ENCODE data around the gene ADAMTS15. TPM values are rescaled to one million over a fixed set of nuclear protein-coding genes. Genes with fewer than 3 reads are reported as not detected.

ADAMTS15 gene
- total and polyA plus RNA-seq, 9 donors, result 0.95 to 7.2 (median 2.7) TPM

DNA sequence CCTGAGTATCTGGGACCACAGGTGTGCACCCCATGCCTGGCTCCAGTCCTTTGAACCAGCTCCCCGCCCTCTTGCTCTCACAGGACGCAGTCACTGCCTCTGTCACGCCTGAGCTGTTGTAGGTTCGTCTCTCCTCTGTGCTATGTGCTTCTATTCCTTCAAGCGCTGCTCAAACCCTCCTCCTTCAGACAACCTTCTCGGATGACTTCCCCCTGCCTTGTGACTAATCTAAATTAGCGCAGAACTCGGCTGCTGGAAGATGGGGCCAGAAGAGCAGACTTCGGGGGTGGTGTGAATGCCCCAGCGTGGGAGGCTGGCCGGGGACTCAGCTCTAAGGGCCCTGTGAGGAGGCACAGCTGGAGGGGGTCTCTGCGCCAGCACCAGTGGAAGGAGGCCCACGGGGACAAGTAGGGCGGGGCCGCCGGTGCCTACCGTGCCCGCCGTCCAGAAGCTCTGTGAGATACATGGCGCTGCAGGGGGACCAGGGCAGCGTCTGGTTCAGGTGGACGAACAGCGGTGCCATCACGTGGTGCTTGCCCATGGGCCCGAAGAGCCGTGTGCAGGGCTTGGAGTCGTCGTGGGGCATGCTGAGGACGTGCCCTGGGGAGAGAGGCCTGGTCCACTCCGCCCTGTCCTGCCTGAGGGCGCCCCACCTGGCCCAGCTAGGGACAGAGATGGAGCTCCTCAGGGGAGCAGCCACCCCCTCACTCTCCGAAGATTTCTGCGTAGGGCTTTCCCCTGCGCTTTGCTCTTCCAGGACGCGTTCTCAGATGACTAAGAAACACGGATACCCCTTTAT lies 32.5 kb upstream of the ADAMTS15 start:
- no peak overlapping the region for H3K4me3 ChIP-seq
- H3K36me3 ChIP-seq, result no peaks in the 10 kb centered on the region
- TF ChIP-seq, protein P1, sequence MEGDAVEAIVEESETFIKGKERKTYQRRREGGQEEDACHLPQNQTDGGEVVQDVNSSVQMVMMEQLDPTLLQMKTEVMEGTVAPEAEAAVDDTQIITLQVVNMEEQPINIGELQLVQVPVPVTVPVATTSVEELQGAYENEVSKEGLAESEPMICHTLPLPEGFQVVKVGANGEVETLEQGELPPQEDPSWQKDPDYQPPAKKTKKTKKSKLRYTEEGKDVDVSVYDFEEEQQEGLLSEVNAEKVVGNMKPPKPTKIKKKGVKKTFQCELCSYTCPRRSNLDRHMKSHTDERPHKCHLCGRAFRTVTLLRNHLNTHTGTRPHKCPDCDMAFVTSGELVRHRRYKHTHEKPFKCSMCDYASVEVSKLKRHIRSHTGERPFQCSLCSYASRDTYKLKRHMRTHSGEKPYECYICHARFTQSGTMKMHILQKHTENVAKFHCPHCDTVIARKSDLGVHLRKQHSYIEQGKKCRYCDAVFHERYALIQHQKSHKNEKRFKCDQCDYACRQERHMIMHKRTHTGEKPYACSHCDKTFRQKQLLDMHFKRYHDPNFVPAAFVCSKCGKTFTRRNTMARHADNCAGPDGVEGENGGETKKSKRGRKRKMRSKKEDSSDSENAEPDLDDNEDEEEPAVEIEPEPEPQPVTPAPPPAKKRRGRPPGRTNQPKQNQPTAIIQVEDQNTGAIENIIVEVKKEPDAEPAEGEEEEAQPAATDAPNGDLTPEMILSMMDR (IDR thresholded peaks at IDR 0.05), result no peak
- TF ChIP-seq EP300 (IDR thresholded peaks at IDR 0.05) (no peak), POLR2A (IDR thresholded peaks at IDR 0.05) (no peak)
- no peak overlapping the region for H3K27ac ChIP-seq
- no peaks in the 10 kb centered on the region for H3K9me3 ChIP-seq
- no peak for DNase-seq
- peaks cover 4% of the 10 kb centered on the region for H3K4me1 ChIP-seq (ENCODE audit: insufficient read depth)
- intact Hi-C loops (cut with DNase I), result loop anchor here in 1 of 4 donors (10.0 kb wide), 1 partner anchor 201 kb away; no protein-coding TSS in a partner anchor
- 86 to 87% (median 87%) methylated on average over 37 of the region's 37 CpGs for WGBS, 3 donors
- no peaks in the 10 kb centered on the region for H3K27me3 ChIP-seq

DNA sequence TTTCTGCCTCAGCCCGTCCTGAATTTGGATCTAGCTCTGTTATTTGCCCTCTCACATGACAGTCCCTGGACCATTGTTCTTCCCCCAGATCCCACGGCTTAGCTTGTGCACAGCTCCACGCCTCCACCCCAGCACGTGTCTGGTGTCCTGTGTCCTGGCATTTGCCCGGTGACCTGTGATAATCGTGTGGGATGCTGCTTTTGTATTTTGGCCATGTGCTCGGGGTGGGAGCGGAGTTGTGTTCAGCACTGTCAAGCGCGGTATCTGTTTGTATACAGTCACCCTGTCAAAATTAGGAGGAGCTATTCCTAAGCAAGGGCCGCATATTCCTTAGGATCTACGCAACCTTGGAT lies 31.9 kb upstream of the ADAMTS15 start:
- WGBS, 3 donors, result 77 to 86% (median 79%) methylated on average over 12 of the region's 12 CpGs
- intact Hi-C loops (cut with DNase I), result loop anchor here in 1 of 4 donors (10.0 kb wide), 1 partner anchor 202 kb away; no protein-coding TSS in a partner anchor
- Histone ChIP-seq H3K4me1 (ENCODE audit: insufficient read depth) (peaks cover 4% of the 10 kb centered on the region), H3K4me3 (no peak overlapping the region), H3K27me3 (no peaks in the 10 kb centered on the region), H3K36me3 (no peaks in the 10 kb centered on the region), H3K9me3 (no peaks in the 10 kb centered on the region), H3K27ac (no peak overlapping the region)
- DNase-seq, result no peak
- TF ChIP-seq, protein P1 (IDR thresholded peaks at IDR 0.05), result no peak
- TF ChIP-seq EP300 (IDR thresholded peaks at IDR 0.05) (no peak), POLR2A (IDR thresholded peaks at IDR 0.05) (no peak)

DNA sequence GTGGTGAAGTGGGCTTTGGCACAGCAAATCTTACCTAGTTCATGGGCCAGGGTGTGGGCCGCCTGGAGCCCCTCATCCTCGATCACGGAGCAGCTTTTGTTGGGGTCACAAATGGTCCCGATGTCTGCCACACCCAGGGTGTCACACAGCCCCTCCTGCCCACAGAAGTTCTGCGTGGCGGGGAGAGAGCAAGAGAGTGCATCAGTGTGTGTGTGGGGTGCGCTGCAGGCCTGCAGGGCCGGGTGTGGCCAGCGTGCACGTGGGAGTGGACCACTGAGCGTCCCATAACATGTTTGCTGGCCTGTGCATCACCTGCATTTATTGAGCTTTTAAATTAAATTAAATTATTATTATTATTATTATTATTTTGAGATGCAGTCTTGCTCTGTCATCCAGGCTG lies 31.5 kb upstream of the ADAMTS15 start:
- WGBS, 3 donors, result 93 to 97% (median 96%) methylated on average over 11 of the region's 11 CpGs
- H3K36me3 ChIP-seq, result no peaks in the 10 kb centered on the region
- DNase-seq, result no peak
- H3K9me3 ChIP-seq, result no peaks in the 10 kb centered on the region
- intact Hi-C loops (cut with DNase I), result loop anchor here in 1 of 4 donors (10.0 kb wide), 1 partner anchor 202 kb away; no protein-coding TSS in a partner anchor
- no peak overlapping the region for H3K4me3 ChIP-seq
- peaks cover 4% of the 10 kb centered on the region for H3K4me1 ChIP-seq (ENCODE audit: insufficient read depth)
- no peak overlapping the region for H3K27ac ChIP-seq
- H3K27me3 ChIP-seq, result no peaks in the 10 kb centered on the region
- TF ChIP-seq EP300 (IDR thresholded peaks at IDR 0.05) (no peak), POLR2A (IDR thresholded peaks at IDR 0.05) (no peak)
- TF ChIP-seq, protein P1 (IDR thresholded peaks at IDR 0.05), result no peak

DNA sequence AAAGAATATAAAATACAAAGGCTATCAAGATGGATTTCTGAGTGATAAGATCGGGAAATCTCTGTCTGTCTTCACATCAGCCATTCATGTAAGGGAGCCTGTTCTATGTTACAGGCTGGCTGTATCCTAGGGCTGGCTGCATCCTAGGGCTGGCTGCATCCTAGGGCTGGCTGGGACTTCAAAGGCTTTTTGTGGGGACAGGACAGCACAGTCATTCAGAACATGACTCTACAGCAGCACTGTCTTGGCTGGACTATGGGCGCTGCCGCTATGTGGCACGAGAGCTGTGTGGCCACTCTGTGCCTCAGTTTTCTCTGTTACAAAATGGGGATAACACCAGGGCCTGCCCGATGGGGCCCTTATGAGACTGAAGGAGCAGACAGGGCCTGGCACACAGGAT lies 30.2 kb upstream of the ADAMTS15 start:
- H3K36me3 ChIP-seq, result no peaks in the 10 kb centered on the region
- WGBS, 3 donors, result 89 to 92% (median 92%) methylated on average over 5 of the region's 5 CpGs
- no peak for TF ChIP-seq EP300 (IDR thresholded peaks at IDR 0.05)
- TF ChIP-seq, protein P1 (IDR thresholded peaks at IDR 0.05), result no peak
- TF ChIP-seq POLR2A (IDR thresholded peaks at IDR 0.05), result no peak
- H3K4me1 ChIP-seq (ENCODE audit: insufficient read depth), result peaks cover 4% of the 10 kb centered on the region
- H3K27me3 ChIP-seq, result no peaks in the 10 kb centered on the region
- H3K9me3 ChIP-seq, result no peaks in the 10 kb centered on the region
- no peak for DNase-seq
- H3K4me3 ChIP-seq, result no peak overlapping the region
- H3K27ac ChIP-seq, result no peak overlapping the region
- intact Hi-C loops (cut with DNase I), result loop anchor here in 1 of 4 donors (10.0 kb wide), 1 partner anchor 203 kb away; no protein-coding TSS in a partner anchor
